ENCODE results near the gene SMAP1.
"Not testable (repeated sequence)": the region's sequence is repeated elsewhere in the genome, so short reads cannot be mapped to it uniquely, and the experiment has no call there.

The SMAP1 gene

GRCh38 chr6:70763754-70764510 is 96.2 kb downstream of the SMAP1 start:
- TF ChIP-seq CTCF (IDR thresholded peaks at IDR 0.05) = no peak
- Histone ChIP-seq H3K79me2 (no peaks in the 10 kb centered on the region), H3K4me2 (ENCODE audit: low read length) (no peak overlapping the region), H3K4me3 (ENCODE audit: low read depth, low read length) (no peak overlapping the region), H3K27me3 (ENCODE audit: control insufficient read depth, insufficient read depth, low read length) (no peaks in the 10 kb centered on the region), H3K9ac (no peak overlapping the region), H3K4me1 (peaks cover 5% of the 10 kb centered on the region), H3K9me3 (ENCODE audit: control insufficient read depth, low read length) (no peaks in the 10 kb centered on the region), H2AFZ (no peak overlapping the region), H3K27ac (no peak overlapping the region), H3K36me3 (ENCODE audit: control insufficient read depth, insufficient read depth, low read length) (no peaks in the 10 kb centered on the region)

GRCh38 chr6:70764706-70765105 is 97.0 kb downstream of the SMAP1 start:
- H3K79me2 ChIP-seq = no peaks in the 10 kb centered on the region
- H2AFZ ChIP-seq = no peak overlapping the region
- no peak overlapping the region for H3K27ac ChIP-seq
- H3K36me3 ChIP-seq (ENCODE audit: control insufficient read depth, insufficient read depth, low read length) = no peaks in the 10 kb centered on the region
- no peaks in the 10 kb centered on the region for H3K9me3 ChIP-seq (ENCODE audit: control insufficient read depth, low read length)
- no peak for TF ChIP-seq CTCF (IDR thresholded peaks at IDR 0.05)
- peaks cover 5% of the 10 kb centered on the region for H3K4me1 ChIP-seq
- H3K9ac ChIP-seq = no peak overlapping the region
- no peak overlapping the region for H3K4me2 ChIP-seq (ENCODE audit: low read length)
- no peaks in the 10 kb centered on the region for H3K27me3 ChIP-seq (ENCODE audit: control insufficient read depth, insufficient read depth, low read length)
- H3K4me3 ChIP-seq (ENCODE audit: low read depth, low read length) = no peak overlapping the region

- not testable (repeated sequence) for H3K4me3 ChIP-seq (ENCODE audit: low read depth, low read length); H3K4me1 ChIP-seq; H3K9ac ChIP-seq; H3K27me3 ChIP-seq (ENCODE audit: control insufficient read depth, insufficient read depth, low read length); H2AFZ ChIP-seq; H3K27ac ChIP-seq; H3K36me3 ChIP-seq (ENCODE audit: control insufficient read depth, insufficient read depth, low read length); H3K4me2 ChIP-seq (ENCODE audit: low read length); H3K9me3 ChIP-seq (ENCODE audit: control insufficient read depth, low read length); H3K79me2 ChIP-seq
Measured at GRCh38 chr6:70771351-70771750, 103.7 kb downstream of the SMAP1 start.

GRCh38 chr6:70779934-70780333 is 112.3 kb downstream of the SMAP1 start:
- H3K79me2 ChIP-seq = peaks cover 5% of the 10 kb centered on the region
- no peaks in the 10 kb centered on the region for H3K4me1 ChIP-seq
- H3K4me3 ChIP-seq (ENCODE audit: low read depth, low read length) = no peak overlapping the region
- H3K9ac ChIP-seq = no peak overlapping the region
- no peak for TF ChIP-seq CTCF (IDR thresholded peaks at IDR 0.05)
- no peak overlapping the region for H3K27ac ChIP-seq
- H3K36me3 ChIP-seq (ENCODE audit: control insufficient read depth, insufficient read depth, low read length) = no peaks in the 10 kb centered on the region
- no peaks in the 10 kb centered on the region for H3K27me3 ChIP-seq (ENCODE audit: control insufficient read depth, insufficient read depth, low read length)
- H3K4me2 ChIP-seq (ENCODE audit: low read length) = no peak overlapping the region
- H2AFZ ChIP-seq = no peak overlapping the region
- H3K9me3 ChIP-seq (ENCODE audit: control insufficient read depth, low read length) = no peaks in the 10 kb centered on the region

- Histone ChIP-seq H3K4me2 (ENCODE audit: low read length) (no peak overlapping the region), H3K36me3 (ENCODE audit: control insufficient read depth, insufficient read depth, low read length) (no peaks in the 10 kb centered on the region), H3K27me3 (ENCODE audit: control insufficient read depth, insufficient read depth, low read length) (no peaks in the 10 kb centered on the region), H3K9me3 (ENCODE audit: control insufficient read depth, low read length) (no peaks in the 10 kb centered on the region), H3K4me3 (ENCODE audit: low read depth, low read length) (no peak overlapping the region), H3K4me1 (no peaks in the 10 kb centered on the region), H3K27ac (no peak overlapping the region), H2AFZ (no peak overlapping the region), H3K79me2 (no peaks in the 10 kb centered on the region), H3K9ac (no peak overlapping the region)
- TF ChIP-seq CTCF (IDR thresholded peaks at IDR 0.05) = no peak
Measured at GRCh38 chr6:70790483-70791224, 123.0 kb downstream of the SMAP1 start.
